Progenitor cell of endocrine pancreas (in vitro differentiated cells): Measurements from ENCODE around the gene CEPT1. TPM values are rescaled to one million over a fixed set of nuclear protein-coding genes. Genes with fewer than 3 reads are reported as not detected.

ENCODE experiments used
- DNase-seq: peaks from one replicate; pipeline ENCODE4 v3.0.0; 2021; ENCODE audit warnings: low spot score; ENCODE audit not compliant: unreplicated experiment
- H3K27ac Mint-ChIP-seq: 2 replicates; pipeline ENCODE4 v1.8.0; 2021; ENCODE audit warnings: mild to moderate bottlenecking, moderate library complexity, mixed read lengths
- H3K27me3 Mint-ChIP-seq: 2 replicates; pipeline ENCODE4 v1.8.0; 2021; ENCODE audit warnings: mixed read lengths
- H3K36me3 Mint-ChIP-seq: 2 replicates; pipeline ENCODE4 v1.8.0; 2022; ENCODE audit warnings: mixed read lengths; ENCODE audit not compliant: insufficient read depth
- H3K4me1 Mint-ChIP-seq: 2 replicates; pipeline ENCODE4 v1.8.0; 2021; ENCODE audit warnings: low read depth, mixed read lengths
- H3K4me3 Mint-ChIP-seq: 2 replicates; pipeline ENCODE4 v1.8.0; 2021; ENCODE audit warnings: low read depth, mild to moderate bottlenecking, moderate library complexity, mixed read lengths
- H3K9me3 Mint-ChIP-seq: 2 replicates; pipeline ENCODE4 v1.8.0; 2021; ENCODE audit warnings: low read depth, mixed read lengths
- CTCF ChIP-seq: fragments of 200-600 bp; sonication (generic); IDR thresholded peaks from one replicate; pipeline ENCODE4 v1.5.0; 2021; ENCODE audit warnings: antibody characterized with exemption, mild to moderate bottlenecking; ENCODE audit not compliant: unreplicated experiment
- total RNA-seq: library from RNA; stranded (reverse); gene quantifications from 2 replicates; pipeline ENCODE4 v1.2.1, GENCODE V29; 2021

Gene CEPT1
- total RNA-seq, 1 donor from 2014 or later: 35.6 TPM

GRCh38 chr1:111148376-111148881, 8.4 kb downstream of the CEPT1 start:
- no peak overlapping the region for H3K4me3 Mint-ChIP-seq

GRCh38 chr1:111151838-111152237, 11.8 kb downstream of the CEPT1 start:
- Mint-ChIP-seq H3K27ac (no peak overlapping the region), H3K4me1 (peaks cover 7% of the 10 kb centered on the region), H3K27me3 (no peaks in the 10 kb centered on the region), H3K4me3 (no peak overlapping the region), H3K36me3 (peaks cover 46% of the 10 kb centered on the region), H3K9me3 (peaks cover 16% of the 10 kb centered on the region)
- no peak for DNase-seq
- TF ChIP-seq CTCF: no peak

More at GRCh38 chr1:111148376-111148881, 8.4 kb downstream of the CEPT1 start:
- no peaks in the 10 kb centered on the region for H3K4me1 Mint-ChIP-seq
- no peak for DNase-seq
- peaks cover 26% of the 10 kb centered on the region for H3K36me3 Mint-ChIP-seq
- no peaks in the 10 kb centered on the region for H3K27me3 Mint-ChIP-seq
- peaks cover 2% of the 10 kb centered on the region for H3K9me3 Mint-ChIP-seq
- TF ChIP-seq CTCF: no peak
- H3K27ac Mint-ChIP-seq: no peak overlapping the region

GRCh38 chr1:111154021-111154999, 14.3 kb downstream of the CEPT1 start:
- Mint-ChIP-seq H3K4me3 (no peak overlapping the region), H3K27ac (no peak overlapping the region), H3K27me3 (no peaks in the 10 kb centered on the region), H3K36me3 (peaks cover 46% of the 10 kb centered on the region), H3K9me3 (peaks cover 16% of the 10 kb centered on the region), H3K4me1 (peaks cover 8% of the 10 kb centered on the region)
- DNase-seq: no peak
- TF ChIP-seq CTCF: no peak

DNA sequence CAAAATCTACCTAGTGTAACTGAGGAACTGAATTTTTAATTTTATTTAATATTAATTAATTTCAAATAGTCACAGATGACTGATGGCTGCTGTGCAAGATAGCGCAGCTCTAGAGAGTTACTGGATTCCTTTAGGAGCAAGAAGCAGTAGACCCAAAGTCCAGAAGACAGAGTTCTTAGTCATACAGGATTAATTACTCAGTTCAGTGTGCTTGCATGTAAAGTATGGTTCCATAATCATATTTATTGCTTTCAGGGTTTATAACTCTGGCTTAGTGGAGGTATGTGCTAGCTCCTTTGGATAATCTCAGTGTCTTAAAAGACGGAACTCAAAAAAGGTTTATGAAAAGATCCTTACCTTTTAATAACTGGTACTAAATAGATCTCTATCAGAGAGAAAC, 17.4 kb downstream of the CEPT1 start:
- H3K4me3 Mint-ChIP-seq: no peak overlapping the region
- peaks cover 11% of the 10 kb centered on the region for H3K4me1 Mint-ChIP-seq
- no peaks in the 10 kb centered on the region for H3K27me3 Mint-ChIP-seq
- H3K9me3 Mint-ChIP-seq: peaks cover 16% of the 10 kb centered on the region
- no peak for DNase-seq
- no peak for TF ChIP-seq CTCF
- peaks cover 38% of the 10 kb centered on the region for H3K36me3 Mint-ChIP-seq
- H3K27ac Mint-ChIP-seq: no peak overlapping the region

GRCh38 chr1:111161843-111162487, 21.9 kb downstream of the CEPT1 start:
- Mint-ChIP-seq H3K4me3 (no peak overlapping the region), H3K36me3 (peaks cover 13% of the 10 kb centered on the region), H3K27me3 (peaks cover 4% of the 10 kb centered on the region), H3K9me3 (no peaks in the 10 kb centered on the region), H3K4me1 (peaks cover 3% of the 10 kb centered on the region), H3K27ac (no peak overlapping the region)
- TF ChIP-seq CTCF: no peak
- no peak for DNase-seq
